Activated CD8-positive, alpha-beta memory T cell treated with anti-CD3 and anti-CD28 coated beads, Interleukin-2, amount 50 U/mL, for 24 hours (primary cell): Measurements from ENCODE around the gene ITGA2.

Experiments
- DNase-seq: peaks from one replicate; pipeline ENCODE4 v3.0.0-alpha.2; 2020; ENCODE audit errors: extremely low read depth

Gene ITGA2

GRCh38 chr5:53017794-53018391 lies 28.7 kb downstream of the ITGA2 start:
- no peak for DNase-seq

GRCh38 chr5:53019320-53019719 lies 30.2 kb downstream of the ITGA2 start:
- no peak for DNase-seq

GRCh38 chr5:53022930-53023511 lies 33.9 kb downstream of the ITGA2 start:
- no peak for DNase-seq

GRCh38 chr5:53023969-53024368 lies 34.8 kb downstream of the ITGA2 start:
- DNase-seq: no peak

- no peak for DNase-seq
These were observed 35.4 kb downstream of the ITGA2 start for GRCh38 chr5:53024535-53024934.

- DNase-seq: no peak
These were observed 36.3 kb downstream of the ITGA2 start for GRCh38 chr5:53025487-53025886.

GRCh38 chr5:53027913-53028312 lies 38.8 kb downstream of the ITGA2 start:
- no peak for DNase-seq

- no peak for DNase-seq
These were observed 40.5 kb downstream of the ITGA2 start for GRCh38 chr5:53029608-53030007.

GRCh38 chr5:53030893-53031292 lies 41.7 kb downstream of the ITGA2 start:
- no peak for DNase-seq

GRCh38 chr5:53031695-53032096 lies 42.5 kb downstream of the ITGA2 start:
- no peak for DNase-seq

- DNase-seq: no peak
These were observed 43.0 kb downstream of the ITGA2 start for GRCh38 chr5:53032188-53032587.

- no peak for DNase-seq
These were observed 45.7 kb downstream of the ITGA2 start for GRCh38 chr5:53034832-53035231.

GRCh38 chr5:53035868-53036381 lies 46.8 kb downstream of the ITGA2 start:
- no peak for DNase-seq

GRCh38 chr5:53037141-53037859 lies 48.1 kb downstream of the ITGA2 start:
- DNase-seq: no peak

- no peak for DNase-seq
These were observed 49.2 kb downstream of the ITGA2 start for GRCh38 chr5:53038196-53038847.

- DNase-seq: no peak
These were observed 50.7 kb downstream of the ITGA2 start for GRCh38 chr5:53039855-53040254.

GRCh38 chr5:53041071-53041692 lies 52.0 kb downstream of the ITGA2 start:
- no peak for DNase-seq

GRCh38 chr5:53041740-53042139 lies 52.6 kb downstream of the ITGA2 start:
- DNase-seq: no peak

- DNase-seq: no peak
These were observed 56.1 kb downstream of the ITGA2 start for GRCh38 chr5:53045263-53045662.

- no peak for DNase-seq
These were observed 59.1 kb downstream of the ITGA2 start for GRCh38 chr5:53048248-53048647.

- DNase-seq: no peak
These were observed 63.3 kb downstream of the ITGA2 start for GRCh38 chr5:53052499-53052898.

GRCh38 chr5:53053364-53053763 lies 64.2 kb downstream of the ITGA2 start:
- no peak for DNase-seq
